HEK293T (cell line): ENCODE results near the gene BCL2.

ENCODE experiments used
- CTBP1 ChIP-seq: fragments of 450-650 bp; IDR thresholded peaks from 2 replicates; pipeline ENCODE4 v1.6.1; 2016; ENCODE audit warnings: borderline replicate concordance
- FOXK2 ChIP-seq: fragments of 450-650 bp; IDR thresholded peaks from 2 replicates; pipeline ENCODE4 v1.6.1; 2016; ENCODE audit warnings: mild to moderate bottlenecking
- SUZ12 ChIP-seq: fragments of 450-650 bp; IDR thresholded peaks from 2 replicates; pipeline ENCODE4 v1.6.1; 2016; ENCODE audit warnings: mild to moderate bottlenecking

- TF ChIP-seq CTBP1, result no peak
- no peak for TF ChIP-seq SUZ12
- no peak for TF ChIP-seq FOXK2
Measured at GRCh38 chr18:63099091-63099840, 220.3 kb downstream of the BCL2 start.
